Adrenal gland (tissue), 5 donors: ENCODE measurements around the gene CPM.

ENCODE experiments used
- POLR2A ChIP-seq, 2 donors: fragments of 450-650 bp; IDR thresholded peaks; one replicate each; pipeline ENCODE4 v1.6.1; 2017; ENCODE audit warnings: antibody characterized with exemption in 2 of 2, mild to moderate bottlenecking in 2 of 2, moderate library complexity in 1 of 2
- TF ChIP-seq, protein P1 (sequence below), 6 experiments: fragments of 450-650 bp in 4 of 6; fragments of 200-600 bp in 2 of 6; sonication (generic) in 1 of 6; IDR thresholded peaks; 1 replicate in 5 of 6; 2 replicates in 1 of 6; pipeline versions ENCODE4 v1.5.1 to v1.8.0; 2016 to 2021; ENCODE audit warnings: antibody characterized with exemption in 6 of 6, mild to moderate bottlenecking in 2 of 6, moderate library complexity in 1 of 6
- donor health status: DM: no; HTN: no; CAD: no.

GRCh38 chr12:68893201-68893600 lies 39.8 kb downstream of the CPM start:
- TF ChIP-seq, protein P1, sequence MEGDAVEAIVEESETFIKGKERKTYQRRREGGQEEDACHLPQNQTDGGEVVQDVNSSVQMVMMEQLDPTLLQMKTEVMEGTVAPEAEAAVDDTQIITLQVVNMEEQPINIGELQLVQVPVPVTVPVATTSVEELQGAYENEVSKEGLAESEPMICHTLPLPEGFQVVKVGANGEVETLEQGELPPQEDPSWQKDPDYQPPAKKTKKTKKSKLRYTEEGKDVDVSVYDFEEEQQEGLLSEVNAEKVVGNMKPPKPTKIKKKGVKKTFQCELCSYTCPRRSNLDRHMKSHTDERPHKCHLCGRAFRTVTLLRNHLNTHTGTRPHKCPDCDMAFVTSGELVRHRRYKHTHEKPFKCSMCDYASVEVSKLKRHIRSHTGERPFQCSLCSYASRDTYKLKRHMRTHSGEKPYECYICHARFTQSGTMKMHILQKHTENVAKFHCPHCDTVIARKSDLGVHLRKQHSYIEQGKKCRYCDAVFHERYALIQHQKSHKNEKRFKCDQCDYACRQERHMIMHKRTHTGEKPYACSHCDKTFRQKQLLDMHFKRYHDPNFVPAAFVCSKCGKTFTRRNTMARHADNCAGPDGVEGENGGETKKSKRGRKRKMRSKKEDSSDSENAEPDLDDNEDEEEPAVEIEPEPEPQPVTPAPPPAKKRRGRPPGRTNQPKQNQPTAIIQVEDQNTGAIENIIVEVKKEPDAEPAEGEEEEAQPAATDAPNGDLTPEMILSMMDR (IDR thresholded peaks at IDR 0.05), result no peak
- no peak for TF ChIP-seq POLR2A (IDR thresholded peaks at IDR 0.05)
